GM19043 (cell line): ENCODE measurements around the gene GABRG2.

ENCODE experiments used
- ATAC-seq: cut with Tn5 transposase; IDR thresholded peaks from one replicate; pipeline ENCODE4 v1.9.1; 2021; ENCODE audit warnings: low read depth; ENCODE audit not compliant: unreplicated experiment

The GABRG2 gene

DNA sequence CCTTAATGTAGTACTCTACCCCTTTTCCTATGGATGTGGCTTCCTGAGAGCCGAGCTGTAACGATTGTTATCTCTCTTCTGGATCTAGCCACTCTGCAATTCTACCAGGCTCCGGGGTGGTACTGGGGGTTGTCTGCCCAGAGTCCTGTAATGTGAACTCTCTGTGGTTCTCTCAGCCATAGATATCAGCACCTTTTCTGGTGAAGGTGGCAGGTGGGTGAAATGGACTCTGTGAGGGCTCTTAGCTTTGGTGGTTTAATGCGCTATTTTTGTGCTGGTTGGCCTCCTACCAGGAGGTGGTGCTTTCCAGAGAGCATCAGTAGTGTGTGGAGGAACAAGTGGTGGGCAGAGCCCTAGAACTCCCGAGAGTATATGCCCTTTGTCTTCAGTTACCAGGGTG is 122.1 kb downstream of the GABRG2 start:
- ATAC-seq = no peak

- no peak for ATAC-seq
Observed at GRCh38 chr5:162193012-162193411, 125.4 kb downstream of the GABRG2 start.

- no peak for ATAC-seq
Observed at GRCh38 chr5:162196351-162196750, 128.8 kb downstream of the GABRG2 start.

GRCh38 chr5:162202285-162202880 is 134.8 kb downstream of the GABRG2 start:
- ATAC-seq = no peak
